OCI-LY7 (cell line): Measurements from ENCODE around the gene KDM4B. TPM values are rescaled to one million over a fixed set of nuclear protein-coding genes. Genes with fewer than 3 reads are reported as not detected.

ENCODE experiments used
- BruUV-seq: library from RNA; stranded (reverse); fragments of 400-500 nt; replicated peaks from 2 replicates; lab custom pipeline; 2021; lab: Mats Ljungman, UMichigan
- CTCF ChIA-PET: fragments of 300-600 bp; sonication (Branson Sonifier 250); formaldehyde crosslinking; loops from one replicate; lab custom pipeline; 2022; ENCODE audit warnings: antibody characterized with exemption; ENCODE audit not compliant: unreplicated experiment; lab: Charles Lee
- POLR2A ChIA-PET: fragments of 300-600 bp; sonication (Branson Sonifier 250); formaldehyde crosslinking; loops from one replicate; lab custom pipeline; 2022; ENCODE audit warnings: antibody characterized with exemption; lab: Charles Lee
- DNase-seq: peaks from one replicate; pipeline ENCODE4 v3.0.0-alpha.2; 2015; ENCODE audit warnings: low spot score
- H2AFZ ChIP-seq: fragments of 200-600 bp; sonication (generic), shearing (Covaris generic); 2 replicates; pipeline ENCODE4 v1.6.1; 2014; ENCODE audit warnings: mild to moderate bottlenecking, antibody characterized with exemption, low read length, moderate library complexity
- H3K27ac ChIP-seq: fragments of 200-600 bp; sonication (generic); 2 replicates; pipeline ENCODE4 v1.5.1; 2014; ENCODE audit warnings: mixed run types, low read depth, mild to moderate bottlenecking, moderate library complexity, low read length, inconsistent platforms; ENCODE audit not compliant: poor library complexity, severe bottlenecking
- H3K36me3 ChIP-seq: fragments of 200-600 bp; sonication (generic); 2 replicates; pipeline ENCODE4 v1.6.1; 2014; ENCODE audit warnings: mild to moderate bottlenecking, antibody characterized with exemption, low read length, moderate library complexity, mixed read lengths; ENCODE audit not compliant: insufficient read depth
- H3K4me1 ChIP-seq: fragments of 200-600 bp; sonication (generic); 2 replicates; pipeline ENCODE4 v1.5.1; 2014; ENCODE audit warnings: mild to moderate bottlenecking, low read length; ENCODE audit not compliant: insufficient read depth, poor library complexity, severe bottlenecking
- H3K4me2 ChIP-seq: fragments of 200-600 bp; sonication (generic); 2 replicates; pipeline ENCODE4 v1.6.1; 2014; ENCODE audit warnings: mild to moderate bottlenecking, low read length
- H3K4me3 ChIP-seq: fragments of 200-600 bp; sonication (generic); 2 replicates; pipeline ENCODE4 v1.5.1; 2014; ENCODE audit warnings: mild to moderate bottlenecking, low read depth, low read length; ENCODE audit not compliant: poor library complexity, severe bottlenecking
- H3K79me2 ChIP-seq: fragments of 200-600 bp; sonication (generic); 2 replicates; pipeline ENCODE4 v1.6.1; 2016; ENCODE audit warnings: low read depth, mild to moderate bottlenecking, low read length, moderate library complexity, mixed read lengths; ENCODE audit not compliant: insufficient read depth
- H3K9me2 ChIP-seq: fragments of 200-600 bp; sonication (generic); 2 replicates; pipeline ENCODE4 v1.6.1; 2016; ENCODE audit warnings: mild to moderate bottlenecking, low read length, mixed read lengths; ENCODE audit not compliant: insufficient read depth
- H3K9me3 ChIP-seq: fragments of 200-600 bp; sonication (generic); 2 replicates; pipeline ENCODE4 v1.6.1; 2014; ENCODE audit warnings: mild to moderate bottlenecking, mixed run types, low read length, mixed read lengths
- H4K20me1 ChIP-seq: fragments of 200-600 bp; sonication (generic); 2 replicates; pipeline ENCODE4 v1.6.1; 2014; ENCODE audit warnings: mild to moderate bottlenecking, antibody characterized with exemption, low read length, moderate library complexity, mixed read lengths; ENCODE audit not compliant: insufficient read depth
- EZH2phosphoT487 ChIP-seq: fragments of 200-600 bp; sonication (generic); IDR thresholded peaks from 2 replicates; pipeline ENCODE4 v1.6.1; 2018; ENCODE audit warnings: low read depth, borderline replicate concordance, mild to moderate bottlenecking, mixed run types, antibody characterized with exemption, low read length, moderate library complexity, mixed read lengths
- intact Hi-C: fragments of 100-400 bp; cut with micrococcal nuclease; formaldehyde crosslinking; loops from one replicate; pipeline ENCODE4 v1.10.0; 2022; ENCODE audit not compliant: unreplicated experiment
- total RNA-seq, 2 experiments: library from RNA; depleted of rRNA in 1 of 2; stranded (reverse); fragments of >200 nt in 1 of 2; shearing (Covaris generic) in 1 of 2; gene quantifications; 2 replicates each; pipeline ENCODE4 v1.2.3, GENCODE V29; 2014 to 2022
- TF ChIP-seq, protein P1 (sequence below): fragments of 200-600 bp; sonication (generic); conservative IDR thresholded peaks from 2 replicates; pipeline ENCODE4 v1.5.1; 2014; ENCODE audit warnings: mild to moderate bottlenecking, antibody characterized with exemption, low read length, moderate library complexity, mixed read lengths

Gene KDM4B
- total RNA-seq, 2 experiments from 2014 or later = 24.3 to 44.2 TPM

DNA sequence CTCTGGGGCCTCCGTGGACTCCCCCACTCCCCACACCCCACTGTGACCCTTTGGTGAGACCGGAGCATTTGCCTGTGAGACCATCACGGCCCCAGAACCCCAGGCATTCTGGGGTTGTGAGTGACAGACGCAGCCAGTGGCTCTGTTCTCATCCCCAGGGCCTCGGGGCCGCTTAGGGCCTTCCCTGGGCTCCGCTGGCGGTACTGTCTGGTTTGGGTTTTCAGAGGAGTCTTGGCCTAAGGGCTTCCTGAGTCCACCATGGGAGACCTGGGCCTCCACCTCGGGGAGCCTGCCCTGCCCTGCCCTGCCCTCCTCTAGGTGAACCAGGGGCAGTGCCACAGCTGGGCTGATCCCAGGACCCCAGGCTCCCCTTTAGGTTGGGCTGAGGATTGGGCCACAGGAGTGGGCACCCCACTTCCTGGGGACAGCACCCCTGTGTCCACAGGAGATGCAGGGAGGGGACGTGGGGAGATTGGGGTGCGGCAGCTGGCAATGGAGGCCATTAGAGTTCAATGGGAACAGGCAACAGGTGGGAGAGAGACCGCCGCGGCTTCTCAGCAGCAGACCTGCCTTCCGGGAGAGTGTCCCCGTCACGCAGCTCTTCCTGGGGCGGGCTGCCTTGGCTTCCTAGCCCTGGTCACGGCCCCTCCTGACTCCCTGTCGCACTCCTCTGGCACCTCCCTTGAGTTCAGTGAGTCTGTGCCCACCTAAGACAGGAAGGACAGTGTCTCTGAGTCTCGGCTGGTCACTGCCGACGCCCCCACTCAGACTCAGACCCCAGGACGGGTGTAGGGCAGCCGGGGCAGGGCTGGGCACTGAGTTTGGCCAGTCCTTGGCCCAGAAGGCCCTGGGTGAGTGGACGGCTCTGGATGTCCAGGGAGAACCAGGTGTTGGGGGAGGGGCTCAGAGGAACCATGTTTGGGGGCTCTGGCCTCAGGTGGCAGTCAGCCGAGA lies 164.1 kb downstream of the KDM4B start:
- Histone ChIP-seq H4K20me1 (no peaks in the 10 kb centered on the region), H3K4me3 (no peak overlapping the region), H2AFZ (no peak overlapping the region), H3K4me1 (peaks cover 39% of the 10 kb centered on the region), H3K36me3 (peaks cover 13% of the 10 kb centered on the region), H3K79me2 (no peaks in the 10 kb centered on the region), H3K4me2 (no peak overlapping the region), H3K9me3 (no peaks in the 10 kb centered on the region), H3K27ac (peak overlapping the region; percentile 70), H3K9me2 (no peaks in the 10 kb centered on the region)
- no peak for TF ChIP-seq EZH2phosphoT487
- TF ChIP-seq, protein P1, sequence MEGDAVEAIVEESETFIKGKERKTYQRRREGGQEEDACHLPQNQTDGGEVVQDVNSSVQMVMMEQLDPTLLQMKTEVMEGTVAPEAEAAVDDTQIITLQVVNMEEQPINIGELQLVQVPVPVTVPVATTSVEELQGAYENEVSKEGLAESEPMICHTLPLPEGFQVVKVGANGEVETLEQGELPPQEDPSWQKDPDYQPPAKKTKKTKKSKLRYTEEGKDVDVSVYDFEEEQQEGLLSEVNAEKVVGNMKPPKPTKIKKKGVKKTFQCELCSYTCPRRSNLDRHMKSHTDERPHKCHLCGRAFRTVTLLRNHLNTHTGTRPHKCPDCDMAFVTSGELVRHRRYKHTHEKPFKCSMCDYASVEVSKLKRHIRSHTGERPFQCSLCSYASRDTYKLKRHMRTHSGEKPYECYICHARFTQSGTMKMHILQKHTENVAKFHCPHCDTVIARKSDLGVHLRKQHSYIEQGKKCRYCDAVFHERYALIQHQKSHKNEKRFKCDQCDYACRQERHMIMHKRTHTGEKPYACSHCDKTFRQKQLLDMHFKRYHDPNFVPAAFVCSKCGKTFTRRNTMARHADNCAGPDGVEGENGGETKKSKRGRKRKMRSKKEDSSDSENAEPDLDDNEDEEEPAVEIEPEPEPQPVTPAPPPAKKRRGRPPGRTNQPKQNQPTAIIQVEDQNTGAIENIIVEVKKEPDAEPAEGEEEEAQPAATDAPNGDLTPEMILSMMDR = no peak
- intact Hi-C loops = loop anchor here (10.0 kb wide), 1 partner anchor 88 kb away; no protein-coding TSS in a partner anchor
- no peak for DNase-seq
- POLR2A ChIA-PET = no interaction called here
- no TSS peak for BruUV-seq
- CTCF ChIA-PET = no interaction called here

- POLR2A ChIA-PET = interaction anchor here (0.9 kb wide), 1 partner anchor 185 kb away, joined by 3 read pairs; no protein-coding TSS in a partner anchor
- Histone ChIP-seq H3K36me3 (peaks cover 22% of the 10 kb centered on the region), H3K4me2 (no peak overlapping the region), H3K79me2 (no peaks in the 10 kb centered on the region), H2AFZ (no peak overlapping the region), H3K9me3 (no peaks in the 10 kb centered on the region), H3K4me3 (no peak overlapping the region), H3K27ac (no peak overlapping the region), H3K9me2 (no peaks in the 10 kb centered on the region), H4K20me1 (no peaks in the 10 kb centered on the region), H3K4me1 (peaks cover 34% of the 10 kb centered on the region)
- intact Hi-C loops = loop anchor here (10.0 kb wide), 1 partner anchor 89 kb away; no protein-coding TSS in a partner anchor
- BruUV-seq = no TSS peak
- TF ChIP-seq EZH2phosphoT487 = no peak
- TF ChIP-seq, protein P1 = no peak
- DNase-seq = no peak
- CTCF ChIA-PET = no interaction called here
Measured at GRCh38 chr19:5133986-5134595, 165.2 kb downstream of the KDM4B start.
